Measurements from ENCODE around the gene HSPA1A. TPM values are rescaled to one million over a fixed set of nuclear protein-coding genes. Genes with fewer than 3 reads are reported as not detected.
"Not testable (repeated sequence)": the region's sequence is repeated elsewhere in the genome, so short reads cannot be mapped to it uniquely, and the experiment has no call there.

Gene HSPA1A
- total and polyA plus RNA-seq, 7 experiments from 2014 or later, result 6.7 to 125 (median 30.3) TPM

DNA sequence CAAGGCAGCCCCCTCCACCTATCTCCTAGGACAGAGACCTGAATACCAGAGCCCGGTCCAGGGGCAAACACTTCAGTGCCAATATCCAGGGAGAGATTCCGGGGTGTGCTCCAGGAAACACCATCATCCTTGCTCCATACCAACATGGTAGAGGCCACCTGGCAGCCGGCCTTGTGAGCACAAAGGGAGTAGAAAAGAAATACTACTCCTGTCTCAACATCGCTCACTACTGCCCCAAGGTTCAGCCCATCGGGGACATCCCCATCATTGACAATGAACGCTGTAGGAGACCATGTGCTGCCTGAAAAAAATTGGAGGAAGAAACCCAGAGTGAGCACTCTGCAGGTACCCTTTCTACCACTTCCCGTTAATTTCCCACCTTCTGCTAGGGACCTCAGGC is 45.8 kb downstream of the HSPA1A start:
- peaks cover 0 to 6% (median 0%) of the 10 kb centered on the region in 11 donors for H3K9me3 Mint-ChIP-seq
- peaks cover 14 to 29% (median 20%) of the 10 kb centered on the region in 7 donors for H3K4me1 Mint-ChIP-seq
- peak overlapping the region in 8 of 10 donors; percentile 15 to 96 (median 90) for H3K4me3 Mint-ChIP-seq
- H3K27me3 Mint-ChIP-seq, result peaks cover 0 to 2% (median 0%) of the 10 kb centered on the region in 5 donors
- Histone ChIP-seq H3K4me3 (ENCODE audit: low read length) (no peak overlapping the region), H3K9me3 (ENCODE audit: control insufficient read depth in 2 of 3, low read length in 3 of 3) (no peaks in the 10 kb centered on the region), H3K27ac (ENCODE audit: low read depth, low read length) (no peak overlapping the region), H3K27me3 (ENCODE audit: control insufficient read depth in 2 of 2, insufficient read depth in 2 of 2, low read length in 2 of 2) (no peaks in the 10 kb centered on the region), H3K4me1 (ENCODE audit: control insufficient read depth in 2 of 2, insufficient read depth in 2 of 2, low read length in 2 of 2) (peaks cover 8 to 15% of the 10 kb centered on the region in 2 donors), H3K36me3 (ENCODE audit: control insufficient read depth in 2 of 3, insufficient read depth in 3 of 3, low read length in 3 of 3) (peaks cover 0 to 32% (median 6%) of the 10 kb centered on the region in 3 experiments)
- CTCF ChIA-PET, result no interaction called here
- ATAC-seq, result no peak
- POLR2A ChIA-PET, result no interaction called here
- DNase-seq, result no peak
- peaks cover 0 to 15% (median 4%) of the 10 kb centered on the region in 5 donors for H3K36me3 Mint-ChIP-seq
- peak overlapping the region in 6 of 9 donors; percentile 77 to 97 (median 93) for H3K27ac Mint-ChIP-seq
- intact Hi-C loops (cut with micrococcal nuclease), result loop anchor here (5.0 to 10.0 kb wide), 3 partner anchors 114 to 704 kb away; partner anchors contain the start of genes CCHCR1 (in 1 of the 2), DXO (in 1 of the 2), MICB (in 1 of the 2) and TCF19 (in 1 of the 2)

DNA sequence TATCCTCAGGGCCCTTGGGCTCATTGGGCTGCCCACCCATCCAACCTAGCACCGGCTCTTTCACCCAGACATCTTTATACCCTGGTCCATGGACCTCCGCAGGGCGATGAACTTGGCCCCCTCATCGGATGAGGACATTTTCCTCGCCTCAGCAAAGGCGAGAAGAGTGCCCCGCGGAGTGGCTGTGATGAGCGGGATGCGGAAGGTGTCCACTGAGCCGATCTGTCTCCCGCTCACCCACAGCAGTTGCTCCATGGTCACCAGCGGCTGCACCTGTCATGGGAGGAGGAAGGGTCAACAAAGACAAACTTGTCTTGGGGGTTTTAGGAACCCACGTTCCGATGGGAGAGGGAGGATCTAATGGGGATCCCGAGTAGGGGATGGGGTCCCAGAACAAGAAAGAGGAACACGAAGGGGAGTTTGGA is 46.6 kb downstream of the HSPA1A start:
- peaks cover 8 to 15% of the 10 kb centered on the region in 2 donors for H3K4me1 ChIP-seq (ENCODE audit: control insufficient read depth in 2 of 2, insufficient read depth in 2 of 2, low read length in 2 of 2)
- H3K27ac ChIP-seq (ENCODE audit: low read depth, low read length), result peak overlapping the region; percentile 86
- peak overlapping the region; percentile 87 to 96 (median 93) for H3K4me3 Mint-ChIP-seq
- H3K27me3 Mint-ChIP-seq, result peaks cover 0 to 2% (median 0%) of the 10 kb centered on the region in 5 donors
- H3K27me3 ChIP-seq (ENCODE audit: control insufficient read depth in 2 of 2, insufficient read depth in 2 of 2, low read length in 2 of 2), result no peaks in the 10 kb centered on the region
- H3K4me3 ChIP-seq (ENCODE audit: low read length), result peak overlapping the region; percentile 97
- ATAC-seq, result no peak
- ChIA-PET CTCF (interaction anchor here (1.0 to 1.2 kb wide), 2 partner anchors 31 to 32 kb away, joined by 3 to 4 read pairs; no protein-coding TSS in a partner anchor), POLR2A (interaction anchor here (1.1 to 2.7 kb wide), 6 partner anchors 23 to 982 kb away, joined by 4 to 21 read pairs (median 10); partner anchors contain the start of genes BAG6, EHMT2, GPANK1 and PSMB8)
- H3K27ac Mint-ChIP-seq, result peak overlapping the region; percentile 85 to 97 (median 93)
- no peaks in the 10 kb centered on the region for H3K9me3 ChIP-seq (ENCODE audit: control insufficient read depth in 2 of 3, low read length in 3 of 3)
- H3K36me3 ChIP-seq (ENCODE audit: control insufficient read depth in 2 of 3, insufficient read depth in 3 of 3, low read length in 3 of 3), result peaks cover 0 to 32% (median 6%) of the 10 kb centered on the region in 3 experiments
- peaks cover 14 to 29% (median 20%) of the 10 kb centered on the region in 7 donors for H3K4me1 Mint-ChIP-seq
- H3K36me3 Mint-ChIP-seq, result peaks cover 0 to 13% (median 4%) of the 10 kb centered on the region in 5 donors
- intact Hi-C loops (cut with micrococcal nuclease), result loop anchor here (1.0 to 10.0 kb wide), 6 partner anchors 28 to 705 kb away; partner anchors contain the start of genes ABHD16A (in 1 of the 2), CCHCR1 (in 1 of the 2), DXO (in 1 of the 2) and HSPA1B (in 1 of the 2)
- peak in 1 of 9 donors; percentile 4 for DNase-seq
- peaks cover 0 to 6% (median 0%) of the 10 kb centered on the region in 11 donors for H3K9me3 Mint-ChIP-seq

- ChIA-PET CTCF (interaction anchor here (1.0 to 1.7 kb wide), 6 partner anchors 26 to 369 kb away, joined by 3 to 7 read pairs (median 4); partner anchors contain the start of gene DDX39B), POLR2A (interaction anchor here (0.5 to 2.7 kb wide), 22 partner anchors 23 to 1548 kb away, joined by 3 to 21 read pairs (median 5); partner anchors contain the start of genes ABHD16A, BAG6, CLIC1 and EHMT2)
- Histone ChIP-seq H3K9me3 (ENCODE audit: control insufficient read depth in 2 of 3, low read length in 3 of 3) (no peaks in the 10 kb centered on the region), H3K36me3 (ENCODE audit: control insufficient read depth in 2 of 3, insufficient read depth in 3 of 3, low read length in 3 of 3) (peaks cover 0 to 27% (median 2%) of the 10 kb centered on the region in 3 experiments), H3K27ac (ENCODE audit: low read depth, low read length) (peak within 1 kb of the TSS; percentile 86), H3K27me3 (ENCODE audit: control insufficient read depth in 2 of 2, insufficient read depth in 2 of 2, low read length in 2 of 2) (no peaks in the 10 kb centered on the region), H3K4me3 (ENCODE audit: low read length) (peak within 1 kb of the TSS; percentile 97), H3K4me1 (ENCODE audit: control insufficient read depth in 2 of 2, insufficient read depth in 2 of 2, low read length in 2 of 2) (peaks cover 8 to 15% of the 10 kb centered on the region in 2 donors)
- peak within 1 kb of the TSS; percentile 87 to 96 (median 93) for H3K4me3 Mint-ChIP-seq
- peak; percentile 97 for ATAC-seq
- intact Hi-C loops (cut with micrococcal nuclease), result loop anchor here (1.0 to 10.0 kb wide), 16 partner anchors 28 to 705 kb away; partner anchors contain the start of genes BAG6 (in 2 of the 2), EHMT2 (in 2 of the 2), ABHD16A (in 1 of the 2) and CCHCR1 (in 1 of the 2)
- H3K4me1 Mint-ChIP-seq, result peaks cover 14 to 29% (median 20%) of the 10 kb centered on the region in 7 donors
- H3K27me3 Mint-ChIP-seq, result peaks cover 0 to 2% (median 0%) of the 10 kb centered on the region in 5 donors
- peaks cover 0 to 10% (median 4%) of the 10 kb centered on the region in 5 donors for H3K36me3 Mint-ChIP-seq
- peak within 1 kb of the TSS; percentile 85 to 97 (median 93) for H3K27ac Mint-ChIP-seq
- H3K9me3 Mint-ChIP-seq, result peaks cover 0 to 6% (median 0%) of the 10 kb centered on the region in 11 donors
- DNase-seq, result peak; percentile 87 to 100 (median 99)
Observed at GRCh38 chr6:31862344-31863235, 47.2 kb downstream of the HSPA1A start, which contains the start of gene NEU1. TSS of gene NEU1 (minus strand) at chr6:31862821. CDS start at chr6:31862776, 45 bp downstream.

- Mint-ChIP-seq H3K4me1 (peaks cover 14 to 29% (median 20%) of the 10 kb centered on the region in 7 donors), H3K27ac (peak overlapping the region; percentile 85 to 97 (median 93)), H3K4me3 (peak overlapping the region; percentile 87 to 96 (median 93))
- intact Hi-C loops (cut with micrococcal nuclease), result loop anchor here (1.0 to 10.0 kb wide), 5 partner anchors 111 to 707 kb away; partner anchors contain the start of genes ATP6V1G2 (in 1 of the 2), CCHCR1 (in 1 of the 2), DXO (in 1 of the 2) and MICB (in 1 of the 2)
- Histone ChIP-seq H3K4me3 (ENCODE audit: low read length) (peak overlapping the region; percentile 93), H3K36me3 (ENCODE audit: control insufficient read depth in 2 of 3, insufficient read depth in 3 of 3, low read length in 3 of 3) (peaks cover 0 to 22% (median 0%) of the 10 kb centered on the region in 3 experiments), H3K4me1 (ENCODE audit: control insufficient read depth in 2 of 2, insufficient read depth in 2 of 2, low read length in 2 of 2) (peaks cover 8 to 15% of the 10 kb centered on the region in 2 donors), H3K27ac (ENCODE audit: low read depth, low read length) (peak overlapping the region; percentile 77)
- not testable (repeated sequence) for H3K9me3 ChIP-seq (ENCODE audit: control insufficient read depth in 2 of 3, low read length in 3 of 3); DNase-seq; H3K9me3 Mint-ChIP-seq; H3K36me3 Mint-ChIP-seq; ATAC-seq; H3K27me3 Mint-ChIP-seq; H3K27me3 ChIP-seq (ENCODE audit: control insufficient read depth in 2 of 2, insufficient read depth in 2 of 2, low read length in 2 of 2)
- POLR2A ChIA-PET, result interaction anchor here (0.6 to 2.7 kb wide), 10 partner anchors 9 to 323 kb away, joined by 3 to 12 read pairs (median 4); partner anchors contain the start of gene ABHD16A
- CTCF ChIA-PET, result interaction anchor here (0.7 to 1.7 kb wide), 2 partner anchors 174 to 322 kb away, joined by 3 to 5 read pairs; partner anchors contain the start of gene DDX39B
Observed at GRCh38 chr6:31864123-31864562, 48.8 kb downstream of the HSPA1A start.

DNA sequence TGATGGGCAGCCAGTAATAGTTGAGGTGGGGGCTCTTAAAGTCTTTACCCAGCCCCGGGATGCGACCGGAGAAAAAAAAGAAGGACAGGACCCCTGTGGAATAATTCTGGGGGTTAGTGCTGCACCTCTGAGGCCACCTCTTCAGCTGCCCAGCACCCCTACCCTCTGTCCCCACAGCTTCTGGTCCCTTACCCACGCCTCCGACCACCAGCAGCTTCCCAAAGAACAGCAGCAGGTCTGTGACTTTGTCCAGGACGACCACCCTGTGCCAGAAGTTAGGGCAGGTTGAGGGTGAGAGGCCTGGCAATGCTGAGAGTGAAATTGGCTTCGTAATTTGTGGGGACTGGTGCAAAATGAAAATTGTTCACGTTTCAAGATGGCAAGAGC is 49.5 kb downstream of the HSPA1A start:
- DNase-seq (no peak), ATAC-seq (no peak)
- ChIA-PET POLR2A (interaction anchor here (0.5 to 1.3 kb wide), 5 partner anchors 10 to 323 kb away, joined by 3 to 4 read pairs (median 3); no protein-coding TSS in a partner anchor), CTCF (interaction anchor here (0.6 kb wide), 1 partner anchor 735 kb away, joined by 5 read pairs; no protein-coding TSS in a partner anchor)
- intact Hi-C loops (cut with micrococcal nuclease), result loop anchor here (1.0 to 10.0 kb wide), 5 partner anchors 110 to 708 kb away; partner anchors contain the start of genes ATP6V1G2 (in 1 of the 2), CCHCR1 (in 1 of the 2), DXO (in 1 of the 2) and MICB (in 1 of the 2)
- Histone ChIP-seq H3K4me3 (ENCODE audit: low read length) (no peak overlapping the region), H3K27ac (ENCODE audit: low read depth, low read length) (no peak overlapping the region), H3K36me3 (ENCODE audit: control insufficient read depth in 2 of 3, insufficient read depth in 3 of 3, low read length in 3 of 3) (peaks cover 0 to 15% (median 0%) of the 10 kb centered on the region in 3 experiments), H3K9me3 (ENCODE audit: control insufficient read depth in 2 of 3, low read length in 3 of 3) (no peaks in the 10 kb centered on the region), H3K27me3 (ENCODE audit: control insufficient read depth in 2 of 2, insufficient read depth in 2 of 2, low read length in 2 of 2) (no peaks in the 10 kb centered on the region), H3K4me1 (ENCODE audit: control insufficient read depth in 2 of 2, insufficient read depth in 2 of 2, low read length in 2 of 2) (peaks cover 8 to 15% of the 10 kb centered on the region in 2 donors)
- Mint-ChIP-seq H3K4me3 (peak overlapping the region in 4 of 10 donors; percentile 90 to 95 (median 93)), H3K27ac (peak overlapping the region in 2 of 9 donors; percentile 31 to 95), H3K27me3 (peaks cover 0 to 2% (median 0%) of the 10 kb centered on the region in 5 donors), H3K36me3 (peaks cover 0 to 5% (median 0%) of the 10 kb centered on the region in 5 donors), H3K9me3 (peaks cover 0 to 6% (median 0%) of the 10 kb centered on the region in 11 donors), H3K4me1 (peaks cover 14 to 29% (median 20%) of the 10 kb centered on the region in 7 donors)
